Right lobe of liver (tissue), 6 donors: Measurements from ENCODE around the gene GOLGA6L10. TPM values are rescaled to one million over a fixed set of nuclear protein-coding genes. Genes with fewer than 3 reads are reported as not detected.
"Not testable (repeated sequence)": the region's sequence is repeated elsewhere in the genome, so short reads cannot be mapped to it uniquely, and the experiment has no call there.

Experiments used
- ATAC-seq, 4 donors: fragments of 200-7000 bp; cut with Tn5 transposase; one replicate each; pipeline ENCODE4 v1.9.1; 2020; ENCODE audit warnings: mild to moderate bottlenecking in 4 of 4, moderate library complexity in 4 of 4
- DNase-seq, 3 donors: peaks; one replicate each; pipeline ENCODE4 v3.0.0-alpha.2; 2020
- H3K27ac ChIP-seq, 3 donors: fragments of 200-600 bp; one replicate each; pipeline ENCODE4 v1.8.0; 2022
- H3K27me3 ChIP-seq, 2 donors: fragments of 200-600 bp; one replicate each; pipeline ENCODE4 v1.8.0; 2022
- H3K36me3 ChIP-seq, 4 donors: fragments of 200-600 bp; sonication (generic) in 1 of 4; one replicate each; pipeline versions ENCODE4 v1.5.1 to v1.8.0; 2017 to 2022; ENCODE audit warnings: control low read depth in 1 of 4
- H3K4me1 ChIP-seq, 4 donors: fragments of 200-600 bp; sonication (generic) in 1 of 4; one replicate each; pipeline versions ENCODE4 v1.5.1 to v1.8.0; 2017 to 2022; ENCODE audit warnings: control low read depth in 1 of 4
- H3K4me3 ChIP-seq, 3 donors: fragments of 200-600 bp; one replicate each; pipeline ENCODE4 v1.8.0; 2022
- H3K9me3 ChIP-seq, 4 donors: fragments of 200-600 bp; sonication (generic) in 1 of 4; one replicate each; pipeline versions ENCODE4 v1.5.1 to v1.8.0; 2017 to 2022; ENCODE audit warnings: control low read depth in 1 of 4
- CTCF ChIP-seq, 4 donors: fragments of 200-600 bp in 3 of 4; fragments of 450-650 bp in 1 of 4; IDR thresholded peaks; one replicate each; pipeline versions ENCODE4 v1.5.1 to v1.8.0; 2016 to 2022; ENCODE audit warnings: antibody characterized with exemption in 4 of 4, mild to moderate bottlenecking in 2 of 4
- POLR2A ChIP-seq: fragments of 450-650 bp; IDR thresholded peaks from one replicate; pipeline ENCODE4 v1.6.1; 2017; ENCODE audit warnings: antibody characterized with exemption, mild to moderate bottlenecking
- WGBS: methylation state at CpG from one replicate; pipeline ENCODE4 v1.1.6; 2018; ENCODE audit warnings: low coverage, low lambda C conversion rate; ENCODE audit not compliant: insufficient coverage; ENCODE audit errors: missing lambda C conversion rate; 5-methylcytosine and 5-hydroxymethylcytosine counted together
- intact Hi-C, 2 donors: fragments of 100-400 bp; cut with DNase I; formaldehyde crosslinking; loops; one replicate each; pipeline versions ENCODE4 v1.11.2 to v1.14.1; 2022
- total RNA-seq, 6 experiments: library from RNA; depleted of rRNA in 2 of 6; stranded (reverse); fragments of >200 nt in 2 of 6; fragmentation: NEBNext Ultra II Directional in 3 of 6; extraction: Animal tissue kit (Norgen Biotek cat#: 25700) in 3 of 6; gene quantifications; one replicate each; pipeline versions ENCODE4 v1.1.0 to v1.2.4, GENCODE V29; 2016 to 2023
- donor health status: DM: no; HTN: yes; CAD: no.
- donor health status: DM: no; HTN: no; CAD: no.
- donor health status: DM: no; HTN: no; CAD: no.
- donor health status: DM: no; HTN: yes; CAD: no.
- donor health status: DM: no; HTN: yes; CAD: no.

GOLGA6L10 gene
- total RNA-seq, 6 experiments from 2014 or later = 0.06 to 0.93 (median 0.38) TPM

- intact Hi-C loops = no loop called here
- H3K36me3 ChIP-seq = no peaks in the 10 kb centered on the region
Observed at GRCh38 chr15:82300883-82301282, 48.4 kb downstream of the GOLGA6L10 start.

GRCh38 chr15:82300326-82300725 is 48.9 kb downstream of the GOLGA6L10 start:
- H3K9me3 ChIP-seq, ATAC-seq, H3K4me1 ChIP-seq, H3K27ac ChIP-seq, H3K27me3 ChIP-seq, DNase-seq, H3K4me3 ChIP-seq, intact Hi-C loops, H3K36me3 ChIP-seq: not testable (repeated sequence)
- 83% methylated on average over 1 of the region's 6 CpGs for WGBS

More at GRCh38 chr15:82300883-82301282, 48.4 kb downstream of the GOLGA6L10 start:
- H3K27me3 ChIP-seq = no peaks in the 10 kb centered on the region
- WGBS = no CpG with 5 or more reads among the region's 7 CpGs
- no peak overlapping the region for H3K27ac ChIP-seq
- H3K9me3 ChIP-seq = no peaks in the 10 kb centered on the region
- no peaks in the 10 kb centered on the region for H3K4me1 ChIP-seq
- DNase-seq (no peak), ATAC-seq (no peak)
- no peak overlapping the region for H3K4me3 ChIP-seq
- TF ChIP-seq CTCF (IDR thresholded peaks at IDR 0.05) (no peak), POLR2A (no peak)

- ATAC-seq = peak in 1 of 4 donors; percentile 29
- H3K27ac ChIP-seq, H3K4me3 ChIP-seq, H3K27me3 ChIP-seq, DNase-seq, H3K4me1 ChIP-seq, intact Hi-C loops, H3K9me3 ChIP-seq, H3K36me3 ChIP-seq: not testable (repeated sequence)
- WGBS = 83% methylated on average over 2 of the region's 6 CpGs
Observed at GRCh38 chr15:82299511-82299914, 49.8 kb downstream of the GOLGA6L10 start.

GRCh38 chr15:82298520-82298919 is 50.8 kb downstream of the GOLGA6L10 start:
- Histone ChIP-seq H3K9me3 (no peaks in the 10 kb centered on the region), H3K4me1 (no peaks in the 10 kb centered on the region), H3K27ac (no peak overlapping the region), H3K4me3 (no peak overlapping the region), H3K36me3 (no peaks in the 10 kb centered on the region), H3K27me3 (no peaks in the 10 kb centered on the region)
- intact Hi-C loops = no loop called here
- TF ChIP-seq CTCF (IDR thresholded peaks at IDR 0.05) (no peak), POLR2A (no peak)
- no CpG with 5 or more reads among the region's 44 CpGs for WGBS
- peak in 1 of 4 donors; percentile 23 for ATAC-seq
- DNase-seq = no peak

- 91% methylated on average over 12 of the region's 13 CpGs for WGBS
- no peak for ATAC-seq
- H3K27me3 ChIP-seq = no peaks in the 10 kb centered on the region
Observed at GRCh38 chr15:82298032-82298431, 51.2 kb downstream of the GOLGA6L10 start.

More at GRCh38 chr15:82298032-82298431, 51.2 kb downstream of the GOLGA6L10 start:
- H3K4me1 ChIP-seq = no peaks in the 10 kb centered on the region
- no peak for TF ChIP-seq CTCF (IDR thresholded peaks at IDR 0.05)
- TF ChIP-seq POLR2A = no peak
- intact Hi-C loops = no loop called here
- H3K4me3 ChIP-seq = no peak overlapping the region
- H3K27ac ChIP-seq = no peak overlapping the region
- DNase-seq = no peak
- no peaks in the 10 kb centered on the region for H3K9me3 ChIP-seq
- H3K36me3 ChIP-seq = no peaks in the 10 kb centered on the region
